Measurements from ENCODE around the gene RTN4R. TPM values are rescaled to one million over a fixed set of nuclear protein-coding genes. Genes with fewer than 3 reads are reported as not detected.
A peak's percentile ranks its signal among the peaks of the same experiment; 100 is the strongest.
"Not testable (repeated sequence)": the region's sequence is repeated elsewhere in the genome, so short reads cannot be mapped to it uniquely, and the experiment has no call there.

Gene RTN4R
- total and polyA plus RNA-seq, 9 of the 15 experiments (the other 6 are each of a cell fraction or from before 2014, with no cell fraction given): 0.04 to 2.8 (median 1.4) TPM; not detected in 3

DNA sequence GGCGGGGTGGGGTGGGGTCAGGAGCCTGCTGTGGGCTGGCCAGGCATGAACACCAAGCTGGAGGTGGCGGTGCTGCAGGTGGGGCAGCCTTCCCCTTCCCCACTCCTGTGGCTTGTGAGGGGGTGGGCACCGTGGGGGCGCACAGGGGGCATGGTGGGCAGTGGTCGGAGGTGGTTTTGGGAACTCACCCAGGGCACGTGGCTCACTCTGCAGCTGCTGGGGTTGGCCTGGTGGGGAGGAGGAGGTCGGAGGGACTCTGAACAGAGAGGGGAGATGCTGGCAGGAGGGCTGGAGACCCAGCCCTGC is 35.1 kb upstream of the RTN4R start:
- CTCF ChIA-PET (ENCODE audit: low intra/inter-chr PET ratio); H2AFZ ChIP-seq (ENCODE audit: low read depth, low read length); ATAC-seq; H3K9me3 ChIP-seq (replicated peaks; ENCODE audit: control insufficient read depth, insufficient read depth, low read depth, low read length); H3K36me3 ChIP-seq (ENCODE audit: control insufficient read depth, insufficient read depth, low read length); BruUV-seq (replicated peaks); H3K79me2 ChIP-seq (ENCODE audit: control insufficient read depth, insufficient read depth, low read length); intact Hi-C loops (cut with micrococcal nuclease); DNase-seq (ENCODE audit: extremely low read depth in 1 of 4, low spot score in 3 of 4); H3K4me3 ChIP-seq; H3K4me2 ChIP-seq (ENCODE audit: insufficient read depth, low read length); H3K9ac ChIP-seq (ENCODE audit: insufficient read depth in 1 of 2, low read depth in 2 of 2, low read length in 2 of 2); H3K27ac ChIP-seq (ENCODE audit: extremely low read depth, low read depth, low read length); FAIRE-seq: not testable (repeated sequence)
- H3K27me3 ChIP-seq (ENCODE audit: control insufficient read depth in 2 of 2, insufficient read depth in 2 of 2, low read length in 2 of 2): peaks cover 50 to 82% of the 10 kb centered on the region in 2 experiments
- 0 out of 2 replicates have a peak, but pooled peaks have one; percentile 40 for TF ChIP-seq EGR1 (conservative IDR thresholded peaks at IDR 0.05)
- TF ChIP-seq, protein P1, sequence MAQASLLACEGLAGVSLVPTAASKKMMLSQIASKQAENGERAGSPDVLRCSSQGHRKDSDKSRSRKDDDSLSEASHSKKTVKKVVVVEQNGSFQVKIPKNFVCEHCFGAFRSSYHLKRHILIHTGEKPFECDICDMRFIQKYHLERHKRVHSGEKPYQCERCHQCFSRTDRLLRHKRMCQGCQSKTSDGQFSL (CRISPR knock-in tag; IDR thresholded peaks at IDR 0.05): 0 out of 2 replicates have a peak, but pooled peaks have one; percentile 2
- TF ChIP-seq, protein P1 (tag; IDR thresholded peaks at IDR 0.05): not testable (repeated sequence)
- H3K4me1 ChIP-seq (replicated peaks in 1 of 2; ENCODE audit: control insufficient read depth in 2 of 2, insufficient read depth in 2 of 2, low read length in 2 of 2): peaks cover 8 to 45% of the 10 kb centered on the region in 2 experiments
- peaks cover 12% of the 10 kb centered on the region for H3K9me1 ChIP-seq (ENCODE audit: control insufficient read depth, insufficient read depth, low read length)
- in situ Hi-C loops (cut with MboI): loop anchor here (25.0 kb wide), 1 partner anchor 1891 kb away; no protein-coding TSS in a partner anchor
- H4K20me1 ChIP-seq (replicated peaks; ENCODE audit: control insufficient read depth, insufficient read depth, low read length): peaks cover 19% of the 10 kb centered on the region
- POLR2A ChIA-PET: interaction anchor here (1.5 kb wide), 1 partner anchor 10 kb away, joined by 4 read pairs; no protein-coding TSS in a partner anchor
- under 1% methylated on average over 7 of the region's 7 CpGs for WGBS (ENCODE audit: insufficient coverage, low coverage, missing lambda C conversion rate)

Data from K562 (cell line).